ENCODE data around the gene CAMK1D. TPM values are rescaled to one million over a fixed set of nuclear protein-coding genes. Genes with fewer than 3 reads are reported as not detected.

The CAMK1D gene
- total and polyA plus RNA-seq, 10 of the 15 experiments (the other 5 are each of a cell fraction or from before 2014, with no cell fraction given): 2.1 to 35.5 (median 14.7) TPM

GRCh38 chr10:12388671-12389070 lies 39.3 kb downstream of the CAMK1D start:
- BruUV-seq (replicated peaks): no TSS peak
- DNase-seq (ENCODE audit: low read depth, low spot score) (no peak), FAIRE-seq (no peak), ATAC-seq (no peak)
- POLR2A ChIA-PET: no interaction called here
- Histone ChIP-seq H3K9me3 (replicated peaks; ENCODE audit: control insufficient read depth, insufficient read depth, low read length) (peaks cover 3% of the 10 kb centered on the region; the same call in 2 of the 3 replicates), H3K9ac (ENCODE audit: control insufficient read depth, insufficient read depth, low read length) (no peak overlapping the region), H3K27ac (ENCODE audit: control insufficient read depth, insufficient read depth) (no peak overlapping the region), H2AFZ (ENCODE audit: control insufficient read depth, low read depth, low read length) (no peak overlapping the region), H3K4me1 (ENCODE audit: control insufficient read depth, insufficient read depth, low read length) (peaks cover 5% of the 10 kb centered on the region), H3K27me3 (replicated peaks in 1 of 2; ENCODE audit: control insufficient read depth in 2 of 2, insufficient read depth in 2 of 2, low read length in 1 of 2) (no peaks in the 10 kb centered on the region), H3K79me2 (ENCODE audit: control insufficient read depth, insufficient read depth, low read length) (peaks cover 5% of the 10 kb centered on the region), H3K4me2 (ENCODE audit: control insufficient read depth, insufficient read depth) (no peak overlapping the region), H3K4me3 (no peak overlapping the region), H4K20me1 (ENCODE audit: control insufficient read depth, insufficient read depth) (no peaks in the 10 kb centered on the region), H3K36me3 (ENCODE audit: control insufficient read depth in 2 of 2, insufficient read depth in 2 of 2, low read length in 1 of 2) (no peaks in the 10 kb centered on the region)
- CTCF ChIA-PET: interaction anchor here (1.5 kb wide), 1 partner anchor 23 kb away, joined by 3 read pairs; no protein-coding TSS in a partner anchor
- SMC1A ChIA-PET (ENCODE audit: uncharacterized antibody, unreplicated experiment): interaction anchor here (1.1 to 1.4 kb wide), 3 partner anchors 12 to 52 kb away, joined by 3 read pairs; no protein-coding TSS in a partner anchor
- WGBS (ENCODE audit: insufficient coverage, insufficient replicate concordance, low lambda C conversion rate, missing lambda C conversion rate): 97% methylated on average over 17 of the region's 17 CpGs
- TF ChIP-seq NR2F1 (conservative IDR thresholded peaks at IDR 0.05) (no peak), SP1 (IDR thresholded peaks at IDR 0.05; ENCODE audit: low read depth, low read length) (no peak), MLLT1 (IDR thresholded peaks at IDR 0.05) (peak; percentile 51; the same call in 1 of the 2 replicates), E4F1 (IDR thresholded peaks at IDR 0.05; ENCODE audit: borderline replicate concordance, partially characterized antibody) (no peak)
- in situ Hi-C loops (cut with MboI) (no loop called here), intact Hi-C loops (cut with micrococcal nuclease; ENCODE audit: unreplicated experiment) (no loop called here)
- RAD21 ChIA-PET (ENCODE audit: unreplicated experiment): interaction anchor here (1.1 kb wide), 1 partner anchor 93 kb away, joined by 3 read pairs; no protein-coding TSS in a partner anchor

All from GM12878 (cell line).